GM10248 (cell line): ENCODE data around the gene TOM1L2.

Experiments used
- CTCF ChIA-PET: fragments of 300-600 bp; sonication (Branson Sonifier 250); formaldehyde crosslinking; extraction: SDS; loops from one replicate; lab custom pipeline; 2021; ENCODE audit warnings: antibody characterized with exemption; lab: Yijun Ruan, JAX
- POLR2A ChIA-PET: fragments of 350-650 bp; sonication (Branson Sonifier 250); formaldehyde crosslinking; extraction: SDS; loops from one replicate; lab custom pipeline; 2020; ENCODE audit warnings: antibody characterized with exemption; lab: Yijun Ruan, JAX
- DNase-seq: peaks from one replicate; pipeline ENCODE4 v3.0.0; 2012; ENCODE audit errors: extremely low spot score
- TF ChIP-seq, protein P1 (sequence below): IDR thresholded peaks from 2 replicates; pipeline ENCODE4 v1.5.1; 2012; ENCODE audit warnings: mild to moderate bottlenecking, low read depth; ENCODE audit errors: extremely low read depth, missing control alignments, control extremely low read depth

The TOM1L2 gene

GRCh38 chr17:17839791-17840707 is 132.2 kb downstream of the TOM1L2 start:
- TF ChIP-seq, protein P1, sequence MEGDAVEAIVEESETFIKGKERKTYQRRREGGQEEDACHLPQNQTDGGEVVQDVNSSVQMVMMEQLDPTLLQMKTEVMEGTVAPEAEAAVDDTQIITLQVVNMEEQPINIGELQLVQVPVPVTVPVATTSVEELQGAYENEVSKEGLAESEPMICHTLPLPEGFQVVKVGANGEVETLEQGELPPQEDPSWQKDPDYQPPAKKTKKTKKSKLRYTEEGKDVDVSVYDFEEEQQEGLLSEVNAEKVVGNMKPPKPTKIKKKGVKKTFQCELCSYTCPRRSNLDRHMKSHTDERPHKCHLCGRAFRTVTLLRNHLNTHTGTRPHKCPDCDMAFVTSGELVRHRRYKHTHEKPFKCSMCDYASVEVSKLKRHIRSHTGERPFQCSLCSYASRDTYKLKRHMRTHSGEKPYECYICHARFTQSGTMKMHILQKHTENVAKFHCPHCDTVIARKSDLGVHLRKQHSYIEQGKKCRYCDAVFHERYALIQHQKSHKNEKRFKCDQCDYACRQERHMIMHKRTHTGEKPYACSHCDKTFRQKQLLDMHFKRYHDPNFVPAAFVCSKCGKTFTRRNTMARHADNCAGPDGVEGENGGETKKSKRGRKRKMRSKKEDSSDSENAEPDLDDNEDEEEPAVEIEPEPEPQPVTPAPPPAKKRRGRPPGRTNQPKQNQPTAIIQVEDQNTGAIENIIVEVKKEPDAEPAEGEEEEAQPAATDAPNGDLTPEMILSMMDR, result no peak
- ChIA-PET POLR2A (interaction anchor here (0.8 kb wide), 1 partner anchor 9 kb away, joined by 8 read pairs; no protein-coding TSS in a partner anchor), CTCF (interaction anchor here (0.8 to 2.1 kb wide), 8 partner anchors 9 to 343 kb away, joined by 3 to 8 read pairs (median 4); no protein-coding TSS in a partner anchor)
- DNase-seq, result peak; percentile 96

DNA sequence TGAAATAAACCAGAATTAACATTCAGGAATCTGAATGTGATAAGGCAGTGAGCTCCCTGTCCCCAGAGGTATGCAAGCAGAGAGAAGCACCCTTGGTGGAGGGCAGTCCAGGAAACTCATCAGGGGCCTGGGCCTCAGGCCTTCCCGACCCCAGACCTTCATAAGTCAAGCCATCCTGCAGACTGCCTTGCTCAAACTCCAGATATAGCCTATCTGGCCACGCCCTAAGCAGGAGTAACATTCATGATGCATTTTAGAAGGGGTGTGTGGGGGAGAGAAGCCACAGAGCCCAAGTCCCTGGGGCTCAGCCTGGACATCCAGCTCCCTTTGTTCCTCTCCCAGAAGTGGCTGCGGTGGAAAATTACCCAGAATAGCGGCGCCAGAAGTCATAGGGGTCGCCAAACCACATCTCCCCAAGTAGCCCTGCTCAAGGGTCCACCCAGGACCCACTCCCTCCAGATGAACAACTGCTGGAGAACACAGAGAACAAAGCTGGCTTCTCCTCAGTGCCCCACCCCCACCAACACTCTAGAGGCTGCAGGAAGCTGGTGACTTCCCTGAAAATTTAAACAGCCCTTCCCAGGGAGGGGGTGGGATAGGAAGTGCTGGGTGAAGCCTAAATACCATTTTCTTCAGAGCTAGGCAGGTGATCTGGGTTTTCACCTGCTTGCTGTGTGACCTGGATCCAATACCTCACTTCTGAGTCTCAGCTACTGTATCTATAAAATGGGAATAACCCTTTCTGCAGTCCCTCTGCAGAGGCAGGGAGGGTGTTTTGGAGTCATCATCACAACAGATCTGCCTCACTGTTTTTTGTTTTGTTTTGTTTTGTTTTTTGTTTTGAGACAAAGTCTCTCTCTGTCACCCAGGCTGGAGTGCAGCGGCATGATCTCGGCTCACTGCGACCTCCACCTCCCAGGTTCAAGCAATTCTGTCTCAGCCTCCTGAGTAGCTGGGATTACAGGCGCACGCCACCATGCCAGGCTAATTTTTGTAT is 133.9 kb downstream of the TOM1L2 start:
- ChIA-PET POLR2A (interaction anchor here (0.7 kb wide), 2 partner anchors 12 to 17 kb away, joined by 3 read pairs; no protein-coding TSS in a partner anchor), CTCF (interaction anchor here (1.3 to 2.1 kb wide), 4 partner anchors 16 to 32 kb away, joined by 3 to 8 read pairs (median 4); no protein-coding TSS in a partner anchor)
- no peak for DNase-seq
- TF ChIP-seq, protein P1, result no peak

DNA sequence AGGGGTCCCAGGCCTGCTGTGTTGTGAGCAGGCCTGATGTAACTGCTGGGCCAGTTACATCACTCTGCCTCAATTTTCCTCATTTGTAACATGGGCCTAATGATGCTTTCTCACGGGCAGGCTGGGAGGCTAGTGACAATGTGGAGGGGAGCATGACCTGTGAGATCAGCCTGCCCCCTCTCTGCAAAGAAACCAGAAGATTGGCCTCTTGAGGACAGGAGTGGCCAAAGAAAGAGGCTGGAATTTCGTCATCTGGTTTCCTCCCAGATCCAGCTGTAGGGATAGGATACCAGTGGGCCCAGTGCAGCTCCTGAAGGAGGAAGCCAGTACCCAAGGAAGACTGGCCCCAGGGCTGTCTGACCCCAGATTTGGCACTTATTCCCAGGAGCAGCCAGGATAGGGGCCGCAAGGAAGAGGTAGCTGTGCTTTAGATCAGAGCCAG is 134.8 kb downstream of the TOM1L2 start:
- ChIA-PET CTCF (interaction anchor here (1.3 to 2.1 kb wide), 3 partner anchors 16 to 31 kb away, joined by 3 to 8 read pairs (median 3); no protein-coding TSS in a partner anchor), POLR2A (interaction anchor here (0.7 kb wide), 2 partner anchors 12 to 17 kb away, joined by 3 read pairs; no protein-coding TSS in a partner anchor)
- TF ChIP-seq, protein P1, result no peak
- DNase-seq, result no peak

- ChIA-PET POLR2A (interaction anchor here (1.2 to 1.3 kb wide), 4 partner anchors 9 to 21 kb away, joined by 4 to 24 read pairs (median 5); no protein-coding TSS in a partner anchor), CTCF (interaction anchor here (0.8 to 1.5 kb wide), 9 partner anchors 9 to 159 kb away, joined by 3 to 9 read pairs (median 3); no protein-coding TSS in a partner anchor)
- TF ChIP-seq, protein P1, result no peak
- peak; percentile 86 for DNase-seq
These were observed 135.3 kb downstream of the TOM1L2 start, which contains the start of gene SREBF1 for GRCh38 chr17:17836818-17837379. SREBF1 (minus strand) TSS chr17:17836986; CDS start chr17:17836817, 169 bp downstream.

DNA sequence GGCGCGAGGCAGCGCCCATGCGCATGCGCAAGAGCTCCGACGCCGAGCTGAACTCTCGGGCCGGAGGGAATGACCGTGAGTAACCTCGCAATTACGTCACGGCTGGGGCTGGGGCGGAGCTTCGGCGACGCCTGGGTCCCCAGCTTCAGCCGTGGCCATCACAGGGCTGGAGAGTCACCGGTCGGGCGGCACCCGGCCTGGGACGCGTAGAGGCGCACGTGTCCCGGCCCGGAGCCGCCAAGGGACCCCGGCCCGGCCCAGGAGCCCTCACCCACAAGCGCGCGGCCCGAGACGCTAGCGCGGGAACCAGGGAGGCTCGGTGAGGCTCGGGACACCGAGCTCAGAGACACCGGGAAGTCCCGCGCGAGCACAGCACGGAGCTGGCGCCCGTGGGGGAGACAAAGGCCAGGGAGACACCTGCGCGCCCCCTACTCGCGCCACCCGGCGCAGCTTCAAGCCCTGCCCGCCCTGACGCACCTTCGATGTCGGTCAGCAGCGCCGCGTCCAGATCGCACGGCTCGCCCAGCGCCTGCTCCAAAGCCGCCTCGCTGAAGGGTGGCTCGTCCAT is 135.9 kb downstream of the TOM1L2 start:
- DNase-seq, result peak; percentile 96
- TF ChIP-seq, protein P1, result no peak
- CTCF ChIA-PET, result interaction anchor here (0.8 to 1.5 kb wide), 12 partner anchors 10 to 158 kb away, joined by 3 to 9 read pairs (median 4); no protein-coding TSS in a partner anchor
- POLR2A ChIA-PET, result interaction anchor here (0.5 to 1.3 kb wide), 9 partner anchors 9 to 1877 kb away, joined by 3 to 24 read pairs (median 5); no protein-coding TSS in a partner anchor
